HL-60 (cell line): ENCODE data around the gene TLCD1.

ENCODE experiments used
- GABPA ChIP-seq: IDR thresholded peaks from 2 replicates; pipeline ENCODE4 v1.6.1; 2012; ENCODE audit warnings: low read depth
- POLR2AphosphoS5 ChIP-seq: IDR thresholded peaks from 2 replicates; pipeline ENCODE4 v1.6.1; 2012; ENCODE audit warnings: low read depth
- TF ChIP-seq, protein P1 (sequence below): IDR thresholded peaks from one replicate; pipeline ENCODE4 v1.5.1; 2011; ENCODE audit warnings: low read length, control low read depth, inconsistent platforms; ENCODE audit not compliant: insufficient read depth

DNA sequence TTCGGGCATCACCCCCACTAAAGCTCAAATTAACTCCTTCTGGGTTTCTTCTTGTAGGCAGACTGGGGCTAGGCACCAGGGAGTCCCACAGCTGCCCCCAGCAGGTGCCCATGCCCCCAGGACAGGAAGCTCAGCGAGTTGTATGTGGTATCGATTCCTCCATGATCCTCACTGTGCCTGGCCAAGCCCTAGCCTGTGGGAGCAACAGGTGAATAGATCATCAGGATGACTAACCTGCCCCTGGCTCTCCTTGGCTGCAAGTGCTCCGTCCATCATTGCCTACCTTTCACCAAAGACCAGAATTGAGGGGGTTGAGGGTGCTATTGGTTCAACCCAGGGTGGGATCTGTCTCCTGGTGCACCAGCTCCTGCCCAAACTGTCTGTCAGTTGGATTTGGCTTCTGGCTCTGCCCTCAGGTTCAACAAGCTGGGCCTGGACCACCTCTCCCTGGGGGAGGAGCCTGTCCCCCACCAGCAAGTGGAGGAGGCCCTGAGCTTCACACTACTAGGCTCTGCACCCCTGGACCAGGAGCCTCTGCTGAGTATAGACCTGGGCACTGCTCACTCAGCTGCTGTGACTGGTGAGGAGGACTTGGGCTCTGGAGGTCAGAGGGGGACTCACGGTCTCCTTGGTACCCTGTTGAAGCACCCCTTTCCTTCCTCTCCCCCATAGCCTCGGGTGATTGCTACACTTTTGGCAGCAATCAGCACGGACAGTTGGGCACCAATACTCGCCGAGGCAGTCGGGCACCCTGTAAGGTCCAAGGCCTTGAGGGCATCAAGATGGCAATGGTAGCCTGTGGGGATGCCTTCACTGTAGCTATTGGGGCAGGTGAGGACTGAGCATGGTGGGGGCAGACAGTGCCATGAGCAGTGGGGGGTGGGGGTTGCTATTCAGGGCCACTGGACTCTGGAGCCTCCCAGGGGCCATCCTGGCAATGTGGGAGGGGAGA is 14.6 kb upstream of the TLCD1 start:
- TF ChIP-seq, protein P1, sequence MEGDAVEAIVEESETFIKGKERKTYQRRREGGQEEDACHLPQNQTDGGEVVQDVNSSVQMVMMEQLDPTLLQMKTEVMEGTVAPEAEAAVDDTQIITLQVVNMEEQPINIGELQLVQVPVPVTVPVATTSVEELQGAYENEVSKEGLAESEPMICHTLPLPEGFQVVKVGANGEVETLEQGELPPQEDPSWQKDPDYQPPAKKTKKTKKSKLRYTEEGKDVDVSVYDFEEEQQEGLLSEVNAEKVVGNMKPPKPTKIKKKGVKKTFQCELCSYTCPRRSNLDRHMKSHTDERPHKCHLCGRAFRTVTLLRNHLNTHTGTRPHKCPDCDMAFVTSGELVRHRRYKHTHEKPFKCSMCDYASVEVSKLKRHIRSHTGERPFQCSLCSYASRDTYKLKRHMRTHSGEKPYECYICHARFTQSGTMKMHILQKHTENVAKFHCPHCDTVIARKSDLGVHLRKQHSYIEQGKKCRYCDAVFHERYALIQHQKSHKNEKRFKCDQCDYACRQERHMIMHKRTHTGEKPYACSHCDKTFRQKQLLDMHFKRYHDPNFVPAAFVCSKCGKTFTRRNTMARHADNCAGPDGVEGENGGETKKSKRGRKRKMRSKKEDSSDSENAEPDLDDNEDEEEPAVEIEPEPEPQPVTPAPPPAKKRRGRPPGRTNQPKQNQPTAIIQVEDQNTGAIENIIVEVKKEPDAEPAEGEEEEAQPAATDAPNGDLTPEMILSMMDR, result no peak
- no peak for TF ChIP-seq POLR2AphosphoS5
- no peak for TF ChIP-seq GABPA
